NCI-H128 (cell line): ENCODE measurements around the gene FAM174B.

ENCODE experiments used
- DNase-seq: peaks from one replicate; lab custom pipeline; 2025; ENCODE audit not compliant: unreplicated experiment; lab: John Stamatoyannopoulos, UW

FAM174B gene

GRCh38 chr15:92602267-92602593, 53.3 kb downstream of the FAM174B start:
- DNase-seq: no peak

- no peak for DNase-seq
Measured at GRCh38 chr15:92601592-92602266, 53.8 kb downstream of the FAM174B start.

- no peak for DNase-seq
Measured at GRCh38 chr15:92600856-92601255, 54.7 kb downstream of the FAM174B start.

- no peak for DNase-seq
Measured at GRCh38 chr15:92599394-92599970, 56.1 kb downstream of the FAM174B start.

DNA sequence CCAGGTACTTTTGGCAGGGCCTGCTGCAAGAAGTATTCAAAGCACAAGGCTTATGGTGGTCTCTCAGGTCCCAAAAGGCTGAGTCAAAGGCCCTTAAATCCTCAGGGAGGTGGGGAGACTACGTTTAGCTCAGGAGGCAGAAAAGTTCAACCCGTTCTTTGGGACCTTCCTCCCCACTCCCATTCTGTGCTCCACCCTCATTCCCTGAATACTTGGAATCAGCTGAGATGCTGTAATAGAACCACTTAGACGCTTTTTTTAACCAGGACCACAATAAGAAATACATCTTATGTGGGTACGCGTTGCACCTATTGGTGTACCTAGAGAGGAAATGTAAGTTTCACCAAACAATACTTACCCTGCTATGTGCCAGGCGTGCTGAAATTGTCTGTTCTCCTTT, 58.0 kb downstream of the FAM174B start:
- no peak for DNase-seq

- no peak for DNase-seq
Measured at GRCh38 chr15:92596623-92597022, 59.0 kb downstream of the FAM174B start.

DNA sequence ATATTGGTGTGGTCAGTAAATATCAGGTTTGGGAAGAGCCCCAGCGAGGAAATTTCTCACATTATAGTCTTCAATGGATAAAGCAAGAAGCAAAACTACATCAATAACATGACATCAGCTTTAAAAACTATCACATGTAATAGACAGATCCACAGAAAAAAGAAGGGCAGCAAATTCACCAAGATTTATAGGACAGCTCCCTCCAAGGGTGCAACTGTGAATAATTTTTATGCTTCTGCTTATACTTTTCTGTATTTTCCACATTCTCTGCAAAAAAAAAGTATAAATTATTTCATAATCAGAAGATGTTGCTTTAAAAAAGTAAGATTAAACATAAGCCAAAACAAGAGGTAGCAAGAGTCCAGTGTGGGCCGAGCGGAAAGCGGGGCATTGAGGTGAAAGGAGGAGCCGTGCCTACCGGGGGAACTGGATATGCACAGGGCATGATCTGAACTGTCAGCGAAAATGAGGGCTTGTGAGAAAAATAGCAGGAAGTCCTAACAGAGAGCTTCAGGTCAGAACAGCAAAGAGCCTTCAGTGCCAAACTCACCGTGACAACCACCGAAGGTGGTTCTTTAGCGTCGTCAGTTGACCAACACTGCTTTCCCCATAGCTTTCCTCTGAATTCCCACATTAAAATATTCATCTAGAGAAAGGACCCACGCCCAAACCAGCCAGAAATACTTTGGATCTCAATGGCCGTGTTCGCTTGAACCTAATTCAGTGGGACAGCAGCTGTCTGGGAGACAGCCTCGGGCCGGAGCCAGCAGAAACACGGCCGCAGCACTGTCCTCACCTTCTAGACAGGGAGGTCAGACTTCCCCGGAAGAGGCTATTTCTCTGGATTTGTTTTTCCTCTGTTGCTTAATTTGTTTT, 59.8 kb downstream of the FAM174B start:
- no peak for DNase-seq

DNA sequence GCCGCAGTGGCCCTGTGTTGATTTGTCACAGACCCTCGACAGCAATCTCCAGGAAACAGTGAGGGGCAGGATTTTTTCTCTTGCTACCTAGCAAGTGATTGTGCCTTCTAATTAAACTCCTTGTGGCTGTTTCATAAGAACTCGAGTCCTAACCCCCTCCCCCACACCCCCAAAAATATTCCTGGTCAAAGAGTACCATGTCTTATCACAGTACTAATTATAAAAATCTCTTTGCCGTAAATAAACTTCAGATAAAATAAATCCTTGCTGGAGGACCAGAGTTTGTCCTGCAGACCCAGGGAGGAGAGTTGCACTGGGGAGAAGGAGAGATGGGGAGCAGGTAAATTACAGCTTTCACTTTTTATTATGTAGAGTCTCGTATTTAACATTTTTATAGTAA, 64.3 kb downstream of the FAM174B start:
- no peak for DNase-seq

DNA sequence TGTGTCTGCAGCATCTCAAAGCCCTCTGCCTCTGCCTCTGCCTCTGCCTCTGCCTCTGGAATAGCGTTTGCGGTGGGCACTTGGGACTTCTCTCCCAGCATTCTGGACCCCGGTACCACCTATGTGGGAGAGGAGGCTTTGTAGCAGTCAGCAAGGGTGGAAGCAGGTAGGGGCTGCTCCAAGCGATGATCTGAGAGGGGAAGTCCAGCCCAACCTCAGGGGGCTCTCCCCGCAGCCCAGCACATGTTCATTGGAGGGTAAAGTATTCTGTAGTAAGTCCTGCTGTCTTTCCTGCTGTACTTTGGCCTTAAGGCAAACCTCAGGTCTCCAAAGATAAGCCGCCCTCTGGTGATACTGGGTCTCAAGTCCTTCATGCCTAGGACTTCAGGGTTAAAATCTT, 68.6 kb downstream of the FAM174B start:
- no peak for DNase-seq

DNA sequence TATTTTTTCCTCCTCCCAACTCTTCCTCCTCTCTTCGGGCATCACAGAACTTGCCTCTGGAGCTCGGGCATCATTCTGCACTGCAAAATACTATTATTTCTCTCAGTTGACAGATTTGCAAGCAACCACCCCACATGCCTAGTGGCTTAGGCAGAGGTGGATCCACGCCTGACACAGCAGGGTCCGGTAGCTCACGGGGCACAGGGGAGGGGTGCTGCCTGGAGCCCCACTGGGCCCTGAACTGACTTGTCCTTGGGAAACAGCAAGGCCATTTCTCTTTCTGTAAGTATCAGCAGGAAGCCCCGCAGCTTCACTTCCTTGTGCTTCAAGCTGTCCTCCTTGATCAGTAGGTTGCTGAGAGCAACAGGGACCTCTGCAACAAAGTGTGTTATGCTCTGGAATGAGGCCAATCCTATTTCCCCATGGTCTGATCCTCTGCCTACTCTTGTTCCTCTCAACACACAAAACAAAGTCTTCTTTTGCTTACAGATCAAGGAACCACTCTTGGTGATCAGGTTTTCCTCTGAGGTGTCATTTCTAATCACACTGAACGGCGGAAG, 69.1 kb downstream of the FAM174B start:
- DNase-seq: no peak

GRCh38 chr15:92584105-92584504, 71.5 kb downstream of the FAM174B start:
- DNase-seq: no peak

DNA sequence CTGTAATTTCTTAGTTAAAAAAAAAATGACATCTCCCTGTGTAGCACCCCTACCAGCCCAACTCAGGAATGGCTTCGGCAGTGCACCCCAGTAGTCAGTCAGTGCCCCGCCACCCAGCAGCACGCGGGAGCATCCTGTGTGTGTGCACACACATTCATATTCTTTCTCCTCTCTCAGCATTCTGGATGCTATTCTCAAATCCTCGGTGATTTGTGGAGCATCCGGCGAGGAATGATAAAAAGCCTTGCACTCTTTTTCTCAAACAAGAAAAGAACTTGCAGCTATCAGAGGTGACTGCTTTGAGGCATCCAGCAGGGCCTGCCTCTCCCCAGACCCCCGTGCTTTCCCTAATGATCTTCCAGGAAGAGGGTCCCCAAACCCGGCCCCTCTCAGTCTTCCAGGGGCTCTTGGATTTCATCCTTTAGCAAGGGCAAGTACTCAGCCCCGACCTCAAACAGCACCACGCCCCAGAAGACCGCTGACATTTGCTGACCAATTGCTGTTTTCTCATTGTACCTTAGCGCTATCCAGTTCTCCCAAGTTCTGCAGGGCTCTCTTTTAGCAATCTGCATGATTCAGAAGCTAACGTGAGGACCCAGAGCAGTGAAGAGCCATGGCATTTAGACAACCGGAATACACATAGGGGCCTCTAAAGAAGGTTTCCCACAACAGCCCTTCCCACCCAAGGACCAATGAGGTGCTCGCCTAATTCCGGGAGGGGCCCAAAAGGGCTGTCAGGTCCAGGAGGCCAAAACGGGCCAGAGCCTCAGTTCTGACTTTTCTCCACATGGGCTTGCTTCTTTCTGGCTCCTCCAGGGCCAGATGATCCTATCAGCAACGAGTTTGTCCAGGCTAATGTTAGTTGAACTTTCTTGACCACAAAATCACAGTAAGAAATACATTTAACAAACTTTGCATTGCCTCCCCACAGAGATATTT, 72.2 kb downstream of the FAM174B start:
- no peak for DNase-seq

DNA sequence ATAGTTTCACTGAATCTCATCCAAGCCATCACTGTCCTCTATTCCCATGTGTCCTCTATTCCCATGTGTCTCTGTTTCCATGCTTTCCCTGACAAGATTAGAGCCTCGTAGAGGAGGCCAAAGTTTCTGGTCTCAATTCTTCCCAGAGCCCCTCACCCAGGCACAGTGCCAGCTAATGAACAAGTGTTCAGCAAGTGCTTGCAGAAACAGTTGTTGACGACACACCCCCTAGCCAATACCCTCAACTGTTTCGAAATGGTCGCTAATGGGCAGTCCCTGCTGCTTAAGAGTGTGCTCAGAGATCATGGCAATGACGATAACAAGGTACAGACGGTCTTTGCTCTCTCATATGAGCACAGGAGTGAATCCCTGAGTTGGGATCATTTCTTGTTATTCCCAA, 73.4 kb downstream of the FAM174B start:
- DNase-seq: no peak

DNA sequence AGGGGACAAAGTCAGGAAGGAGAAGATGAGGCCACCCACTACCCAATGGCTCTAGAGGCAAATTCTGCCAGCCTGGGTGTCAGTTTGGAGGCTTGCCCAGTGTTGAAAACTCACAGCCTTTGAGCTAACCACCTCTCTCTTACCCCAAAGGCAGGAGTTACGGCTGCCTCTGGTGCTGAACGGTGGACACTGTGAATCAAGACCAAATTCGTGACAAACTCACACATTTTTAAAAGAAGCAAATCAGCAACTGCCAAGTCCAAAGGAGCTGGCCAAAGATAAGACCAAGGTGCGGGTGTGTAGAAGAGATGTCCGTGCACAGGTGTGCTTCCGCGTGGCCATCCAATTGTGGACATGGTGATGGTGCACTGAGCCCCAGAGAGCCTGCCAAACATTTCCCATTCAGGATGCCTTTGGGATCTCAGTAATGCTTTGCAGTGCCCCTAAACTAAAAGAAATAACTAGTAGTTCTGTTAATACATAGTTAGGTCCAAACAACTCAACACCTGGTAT, 74.6 kb downstream of the FAM174B start:
- no peak for DNase-seq

DNA sequence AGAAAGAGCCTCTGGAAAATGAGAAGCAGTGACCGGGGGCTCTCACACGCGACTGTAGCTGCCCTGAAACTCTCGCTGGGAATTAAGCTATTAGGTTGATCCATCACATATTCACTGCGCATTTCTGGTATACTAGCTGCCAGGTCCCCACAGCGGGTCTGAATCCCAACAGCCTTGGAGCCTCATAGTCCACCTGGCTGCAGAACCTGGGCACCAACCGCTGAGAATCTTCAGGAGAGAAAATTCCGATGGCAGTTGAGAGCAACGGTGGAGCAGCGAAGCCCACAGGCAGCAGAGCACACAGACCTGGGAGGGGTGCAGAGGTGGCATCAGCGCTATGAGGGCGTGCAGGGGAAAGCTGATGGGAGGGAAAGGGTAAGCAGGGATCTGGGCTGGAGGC, 75.1 kb downstream of the FAM174B start:
- DNase-seq: no peak

DNA sequence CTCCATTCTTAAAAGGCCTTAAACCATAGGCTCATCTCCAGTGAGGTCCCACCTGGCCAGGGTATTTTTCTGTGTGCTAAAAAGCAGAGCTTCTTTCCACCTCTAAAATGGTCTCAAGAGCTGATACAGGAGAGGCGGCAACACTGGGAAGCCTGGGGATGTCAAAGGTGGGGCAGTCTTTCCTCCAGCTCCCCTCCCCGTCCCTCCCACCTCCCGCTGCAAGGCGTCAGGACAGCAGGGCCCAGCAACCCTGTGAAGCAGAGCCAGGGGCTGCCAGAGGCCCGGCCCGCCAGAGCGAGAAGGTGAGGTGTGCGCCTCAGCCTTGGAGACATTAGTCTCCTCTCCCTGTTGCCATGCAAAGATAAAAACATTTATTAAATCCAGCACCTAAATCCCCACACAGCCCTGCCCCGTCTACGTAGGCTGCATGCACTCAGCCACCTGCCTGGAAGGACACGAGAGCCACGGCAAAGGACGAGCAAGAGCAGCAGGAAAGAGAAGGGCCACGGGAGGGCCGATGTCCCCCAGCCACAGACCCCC, 75.6 kb downstream of the FAM174B start:
- DNase-seq: no peak

DNA sequence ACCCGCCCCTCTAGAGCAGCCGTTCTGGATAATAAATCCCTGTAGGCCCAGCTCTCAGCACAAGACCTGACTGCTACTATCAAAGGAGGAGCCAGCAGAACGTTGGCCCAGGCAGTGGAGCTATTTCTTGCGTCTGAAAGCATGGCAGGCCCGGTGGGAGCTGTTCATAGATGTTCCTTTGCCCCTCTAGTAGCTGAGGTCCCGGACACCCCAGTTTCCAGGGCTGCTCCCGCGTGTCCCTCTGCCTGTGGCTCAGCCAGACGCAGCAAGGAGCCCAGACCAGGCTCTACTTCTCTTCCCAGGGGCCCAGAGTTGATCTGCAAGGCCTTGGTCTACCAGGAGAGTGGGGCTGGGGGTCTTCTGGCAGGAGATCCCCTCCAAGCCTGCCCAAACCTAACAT, 76.1 kb downstream of the FAM174B start:
- DNase-seq: no peak

- DNase-seq: no peak
Measured at GRCh38 chr15:92578096-92578835, 77.3 kb downstream of the FAM174B start.

GRCh38 chr15:92576597-92577200, 78.9 kb downstream of the FAM174B start:
- DNase-seq: no peak
